HL-60 (cell line): Measurements from ENCODE around the gene LCN2.
A peak's percentile ranks its signal among the peaks of the same experiment; 100 is the strongest.

Experiments
- DNase-seq, 2 experiments: peaks; one replicate each; pipeline ENCODE4 v3.0.0-alpha.2; 2010 to 2020; ENCODE audit warnings: low read depth in 1 of 2, low spot score in 1 of 2
- H3K27ac ChIP-seq: fragments of 250-450 bp; sonication (Bioruptor Pico); replicated peaks from 2 replicates; pipeline ENCODE4 v1.5.1; 2020; ENCODE audit warnings: mild to moderate bottlenecking, moderate library complexity
- H3K27me3 ChIP-seq: fragments of 250-450 bp; sonication (Bioruptor Pico); 2 replicates; pipeline ENCODE4 v1.5.1; 2021; ENCODE audit warnings: mild to moderate bottlenecking, moderate library complexity; ENCODE audit not compliant: insufficient read depth, poor library complexity, severe bottlenecking
- H3K4me3 ChIP-seq: replicated peaks from 2 replicates; pipeline ENCODE4 v1.5.1; 2011; ENCODE audit warnings: mild to moderate bottlenecking, control low read depth, low read length; ENCODE audit not compliant: insufficient read depth
- CTCF ChIP-seq: IDR thresholded peaks from one replicate; pipeline ENCODE4 v1.5.1; 2011; ENCODE audit warnings: low read length, control low read depth, inconsistent platforms; ENCODE audit not compliant: insufficient read depth
- GABPA ChIP-seq: IDR thresholded peaks from 2 replicates; pipeline ENCODE4 v1.6.1; 2012; ENCODE audit warnings: low read depth
- POLR2AphosphoS5 ChIP-seq: IDR thresholded peaks from 2 replicates; pipeline ENCODE4 v1.6.1; 2012; ENCODE audit warnings: low read depth
- REST ChIP-seq: IDR thresholded peaks from 2 replicates; pipeline ENCODE4 v1.6.1; 2012; ENCODE audit warnings: low read depth; ENCODE audit not compliant: insufficient replicate concordance
- SPI1 ChIP-seq: IDR thresholded peaks from 2 replicates; pipeline ENCODE4 v1.6.1; 2012; ENCODE audit warnings: low read depth, mild to moderate bottlenecking, borderline replicate concordance

Gene LCN2

GRCh38 chr9:128143525-128144238, 5.6 kb upstream of the LCN2 start:
- H3K27ac ChIP-seq, result peak overlapping the region; percentile 46
- DNase-seq, result no peak
- H3K27me3 ChIP-seq, result no peaks in the 10 kb centered on the region
- TF ChIP-seq GABPA, result no peak
- no peak overlapping the region for H3K4me3 ChIP-seq

- no peak for TF ChIP-seq POLR2AphosphoS5
- no peak for TF ChIP-seq GABPA
- no peak for TF ChIP-seq CTCF
- no peak for TF ChIP-seq REST
- no peak for TF ChIP-seq SPI1
These were observed 4.7 kb upstream of the LCN2 start for GRCh38 chr9:128144239-128145181.

GRCh38 chr9:128145536-128145935, 3.7 kb upstream of the LCN2 start:
- DNase-seq, result no peak
- no peak for TF ChIP-seq GABPA
- no peak for TF ChIP-seq REST
- no peak for TF ChIP-seq CTCF
- no peak for TF ChIP-seq SPI1
- no peak for TF ChIP-seq POLR2AphosphoS5
- Histone ChIP-seq H3K27me3 (no peaks in the 10 kb centered on the region), H3K4me3 (no peak overlapping the region), H3K27ac (no peak overlapping the region)

More at GRCh38 chr9:128144239-128145181, 4.7 kb upstream of the LCN2 start:
- Histone ChIP-seq H3K27me3 (no peaks in the 10 kb centered on the region), H3K4me3 (no peak overlapping the region), H3K27ac (peak overlapping the region; percentile 46; the same call in 1 of the 2 replicates)
- DNase-seq, result no peak

- H3K4me3 ChIP-seq, result no peak overlapping the region
- DNase-seq, result no peak
- no peaks in the 10 kb centered on the region for H3K27me3 ChIP-seq
- no peak overlapping the region for H3K27ac ChIP-seq
- TF ChIP-seq POLR2AphosphoS5 (no peak), CTCF (no peak), REST (no peak), SPI1 (no peak), GABPA (no peak)
These were observed 3.3 kb upstream of the LCN2 start for GRCh38 chr9:128145951-128146351.
